Activated naive CD8-positive, alpha-beta T cell treated with anti-CD3 and anti-CD28 coated beads, Interleukin-2, amount 10 ng/mL, durations not matched to agents 7 days and 5 days (primary cell): ENCODE measurements around the gene OSBPL1A. TPM values are rescaled to one million over a fixed set of nuclear protein-coding genes. Genes with fewer than 3 reads are reported as not detected.

ENCODE experiments used
- ATAC-seq: fragments of 150-1000 bp; cut with Tn5 transposase; one replicate; pipeline ENCODE4 v1.10.0; 2021; ENCODE audit warnings: low read depth, moderate library complexity
- POLR2A ChIA-PET: fragments of 350-600 bp; sonication (Branson Sonifier 250); formaldehyde crosslinking; loops from one replicate; lab custom pipeline; 2021; ENCODE audit warnings: antibody characterized with exemption; lab: Charles Lee
- DNase-seq: peaks from one replicate; pipeline ENCODE4 v3.0.0; 2021
- H3K27ac Mint-ChIP-seq: one replicate; pipeline ENCODE4 v1.8.0; 2022; ENCODE audit warnings: mild to moderate bottlenecking, mixed read lengths
- H3K27me3 Mint-ChIP-seq: one replicate; pipeline ENCODE4 v1.8.0; 2022; ENCODE audit warnings: mild to moderate bottlenecking, moderate library complexity, mixed read lengths
- H3K36me3 Mint-ChIP-seq: one replicate; pipeline ENCODE4 v1.8.0; 2021; ENCODE audit warnings: mild to moderate bottlenecking, mixed read lengths
- H3K4me1 Mint-ChIP-seq: one replicate; pipeline ENCODE4 v1.8.0; 2021; ENCODE audit warnings: mixed read lengths
- H3K4me3 Mint-ChIP-seq: one replicate; pipeline ENCODE4 v1.8.0; 2022; ENCODE audit warnings: mild to moderate bottlenecking, moderate library complexity, mixed read lengths
- H3K9me3 Mint-ChIP-seq: one replicate; pipeline ENCODE4 v1.8.0; 2021; ENCODE audit warnings: mixed read lengths
- total RNA-seq, 2 experiments: library from RNA; stranded (reverse); gene quantifications; one replicate each; pipeline ENCODE4 v1.2.3, GENCODE V29; 2021

Gene OSBPL1A
- total RNA-seq, 2 experiments from 2014 or later = 1.0 to 1.2 TPM

DNA sequence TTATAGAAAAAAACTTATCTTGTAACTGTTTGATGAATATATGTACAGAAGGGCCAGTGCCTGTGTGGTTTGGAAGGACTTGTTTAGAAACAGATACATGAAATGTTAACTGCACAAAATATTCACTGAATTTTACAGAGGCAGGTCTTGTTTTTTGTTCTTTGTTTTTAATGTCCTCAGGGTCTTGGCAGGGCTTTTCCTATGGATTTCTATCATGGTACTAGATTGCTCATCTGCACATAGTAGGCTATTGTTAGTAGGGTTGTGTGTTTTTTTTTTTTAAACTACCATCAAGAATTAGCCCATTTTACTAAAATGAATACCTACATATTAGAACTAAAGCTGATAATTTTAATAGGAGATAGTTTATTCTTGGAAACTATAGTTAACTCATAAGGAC, 255.2 kb downstream of the OSBPL1A start:
- H3K36me3 Mint-ChIP-seq = no peaks in the 10 kb centered on the region
- no peak overlapping the region for H3K27ac Mint-ChIP-seq
- peaks cover 31% of the 10 kb centered on the region for H3K27me3 Mint-ChIP-seq
- POLR2A ChIA-PET = no interaction called here
- DNase-seq (no peak), ATAC-seq (no peak)
- no peak overlapping the region for H3K4me3 Mint-ChIP-seq
- peaks cover 11% of the 10 kb centered on the region for H3K4me1 Mint-ChIP-seq
- no peaks in the 10 kb centered on the region for H3K9me3 Mint-ChIP-seq

DNA sequence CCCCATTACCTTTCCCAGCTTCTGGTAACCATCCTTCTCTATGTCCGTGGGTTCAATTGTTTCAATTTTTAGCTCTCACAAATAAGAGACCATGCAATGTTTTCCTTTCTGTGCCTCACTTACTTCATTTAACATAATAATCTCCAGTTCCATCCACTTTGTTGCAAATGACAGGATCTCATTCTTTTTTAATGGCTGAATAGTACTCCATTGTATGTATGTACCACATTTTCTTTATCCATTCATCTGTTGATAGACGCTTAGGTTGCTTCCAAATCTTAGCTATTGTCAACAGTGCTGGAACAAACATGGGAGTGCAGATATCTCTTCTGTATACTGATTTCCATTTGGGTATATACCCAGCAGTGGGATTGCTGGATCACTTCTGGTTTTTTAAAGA, 256.9 kb downstream of the OSBPL1A start:
- no peaks in the 10 kb centered on the region for H3K9me3 Mint-ChIP-seq
- H3K27ac Mint-ChIP-seq = no peak overlapping the region
- POLR2A ChIA-PET = no interaction called here
- H3K4me3 Mint-ChIP-seq = no peak overlapping the region
- H3K36me3 Mint-ChIP-seq = peaks cover 5% of the 10 kb centered on the region
- peaks cover 15% of the 10 kb centered on the region for H3K4me1 Mint-ChIP-seq
- peaks cover 26% of the 10 kb centered on the region for H3K27me3 Mint-ChIP-seq
- DNase-seq (no peak), ATAC-seq (no peak)

- POLR2A ChIA-PET = interaction anchor here (0.7 to 1.6 kb wide), 3 partner anchors 46 to 636 kb away, joined by 3 read pairs; no protein-coding TSS in a partner anchor
Observed at GRCh38 chr18:24138789-24139616, 258.6 kb downstream of the OSBPL1A start, which contains the start of gene CABYR. Gene CABYR (plus strand): TSS chr18:24139062. CDS start chr18:24143115, 4,053 bp downstream.

DNA sequence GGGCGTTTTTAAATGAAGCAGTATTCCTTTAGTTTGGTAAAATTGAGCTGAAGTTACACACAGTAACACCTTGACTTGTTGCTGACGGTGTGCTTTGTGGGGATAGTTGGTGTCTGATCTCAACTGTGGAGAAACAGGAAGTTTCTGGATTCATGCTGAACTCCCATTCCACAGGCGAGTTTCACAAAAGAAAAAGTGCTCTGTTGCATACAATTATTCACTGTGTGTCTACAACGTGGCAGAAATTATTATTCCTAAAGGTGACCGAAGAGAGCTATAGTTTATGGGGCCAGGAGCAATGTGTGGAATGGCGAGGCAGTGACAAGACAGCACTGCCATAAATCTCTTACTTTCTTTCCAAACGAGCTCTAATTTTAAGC, 259.2 kb downstream of the OSBPL1A start:
- H3K9me3 Mint-ChIP-seq = no peaks in the 10 kb centered on the region

More at GRCh38 chr18:24138789-24139616, 258.6 kb downstream of the OSBPL1A start, which contains the start of gene CABYR:
- peak within 1 kb of the TSS; percentile 47 for H3K27ac Mint-ChIP-seq
- ATAC-seq (peak; percentile 98), DNase-seq (peak; percentile 79)
- peaks cover 15% of the 10 kb centered on the region for H3K4me1 Mint-ChIP-seq
- H3K36me3 Mint-ChIP-seq = peaks cover 7% of the 10 kb centered on the region
- no peaks in the 10 kb centered on the region for H3K9me3 Mint-ChIP-seq
- H3K27me3 Mint-ChIP-seq = peaks cover 20% of the 10 kb centered on the region
- peak within 1 kb of the TSS; percentile 88 for H3K4me3 Mint-ChIP-seq

DNA sequence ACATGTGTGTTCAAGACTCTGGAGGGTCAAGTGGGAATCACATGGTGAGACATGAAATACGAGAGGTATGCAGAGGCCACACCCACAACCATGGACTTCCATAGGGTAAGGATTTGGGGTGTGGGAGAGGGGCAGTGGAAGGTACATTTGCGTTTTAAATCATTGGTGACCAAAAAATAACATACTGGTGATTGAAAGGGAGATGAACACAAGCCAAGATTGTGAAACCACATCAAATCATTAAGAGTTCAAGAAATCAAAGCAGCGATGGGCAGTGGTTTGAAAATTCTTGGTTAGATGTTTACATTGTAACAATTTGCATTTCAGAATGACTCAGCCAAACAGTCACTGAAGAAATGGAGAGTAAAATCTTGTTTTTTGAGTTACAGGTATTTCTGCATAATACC, 260.7 kb downstream of the OSBPL1A start:
- H3K27ac Mint-ChIP-seq = no peak overlapping the region
- H3K4me3 Mint-ChIP-seq = no peak overlapping the region
- no peak for DNase-seq
- POLR2A ChIA-PET = no interaction called here
- peaks cover 19% of the 10 kb centered on the region for H3K27me3 Mint-ChIP-seq
- no peak for ATAC-seq
- no peaks in the 10 kb centered on the region for H3K9me3 Mint-ChIP-seq
- H3K36me3 Mint-ChIP-seq = peaks cover 9% of the 10 kb centered on the region
- peaks cover 15% of the 10 kb centered on the region for H3K4me1 Mint-ChIP-seq

More for the DNA sequence above, 259.2 kb downstream of the OSBPL1A start:
- peak; percentile 13 for ATAC-seq
- Mint-ChIP-seq H3K27me3 (peaks cover 19% of the 10 kb centered on the region), H3K4me1 (peaks cover 15% of the 10 kb centered on the region), H3K27ac (peak overlapping the region; percentile 32), H3K36me3 (peaks cover 9% of the 10 kb centered on the region), H3K4me3 (peak overlapping the region; percentile 88)
- POLR2A ChIA-PET = interaction anchor here (0.7 to 1.6 kb wide), 3 partner anchors 47 to 636 kb away, joined by 3 read pairs; no protein-coding TSS in a partner anchor
- no peak for DNase-seq

GRCh38 chr18:24130494-24130893, 267.1 kb downstream of the OSBPL1A start:
- Mint-ChIP-seq H3K27me3 (no peaks in the 10 kb centered on the region), H3K9me3 (no peaks in the 10 kb centered on the region), H3K4me3 (no peak overlapping the region), H3K27ac (no peak overlapping the region), H3K36me3 (peaks cover 20% of the 10 kb centered on the region), H3K4me1 (no peaks in the 10 kb centered on the region)
- ATAC-seq (no peak), DNase-seq (no peak)
- POLR2A ChIA-PET = no interaction called here

GRCh38 chr18:24128700-24129099, 268.9 kb downstream of the OSBPL1A start:
- Mint-ChIP-seq H3K27me3 (no peaks in the 10 kb centered on the region), H3K27ac (no peak overlapping the region), H3K36me3 (peaks cover 22% of the 10 kb centered on the region), H3K9me3 (no peaks in the 10 kb centered on the region), H3K4me3 (no peak overlapping the region), H3K4me1 (no peaks in the 10 kb centered on the region)
- DNase-seq = no peak
- POLR2A ChIA-PET = no interaction called here
- ATAC-seq = no peak

DNA sequence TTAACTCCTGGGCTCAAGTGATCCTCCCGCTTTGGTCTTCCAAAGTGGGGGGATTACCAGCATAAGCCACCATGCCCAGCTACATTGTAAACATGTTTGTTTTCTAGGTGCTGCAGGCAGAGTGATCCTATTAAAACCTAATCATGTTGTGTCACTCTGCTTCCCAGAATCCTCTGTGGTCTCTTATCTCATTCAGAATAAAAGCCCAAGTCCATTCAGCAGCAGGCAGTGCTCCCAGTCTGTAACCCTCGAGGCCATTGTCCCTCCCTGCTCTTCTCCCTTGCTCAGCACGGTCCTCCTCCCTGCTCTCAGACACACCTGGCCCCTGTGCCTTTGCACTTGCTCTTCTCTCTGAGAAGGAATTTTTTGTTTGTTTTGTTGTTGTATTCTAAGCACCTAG, 269.9 kb downstream of the OSBPL1A start:
- no peak for DNase-seq
- Mint-ChIP-seq H3K36me3 (peaks cover 26% of the 10 kb centered on the region), H3K4me3 (no peak overlapping the region), H3K4me1 (no peaks in the 10 kb centered on the region), H3K27me3 (no peaks in the 10 kb centered on the region), H3K27ac (no peak overlapping the region), H3K9me3 (no peaks in the 10 kb centered on the region)
- no peak for ATAC-seq
- POLR2A ChIA-PET = no interaction called here

DNA sequence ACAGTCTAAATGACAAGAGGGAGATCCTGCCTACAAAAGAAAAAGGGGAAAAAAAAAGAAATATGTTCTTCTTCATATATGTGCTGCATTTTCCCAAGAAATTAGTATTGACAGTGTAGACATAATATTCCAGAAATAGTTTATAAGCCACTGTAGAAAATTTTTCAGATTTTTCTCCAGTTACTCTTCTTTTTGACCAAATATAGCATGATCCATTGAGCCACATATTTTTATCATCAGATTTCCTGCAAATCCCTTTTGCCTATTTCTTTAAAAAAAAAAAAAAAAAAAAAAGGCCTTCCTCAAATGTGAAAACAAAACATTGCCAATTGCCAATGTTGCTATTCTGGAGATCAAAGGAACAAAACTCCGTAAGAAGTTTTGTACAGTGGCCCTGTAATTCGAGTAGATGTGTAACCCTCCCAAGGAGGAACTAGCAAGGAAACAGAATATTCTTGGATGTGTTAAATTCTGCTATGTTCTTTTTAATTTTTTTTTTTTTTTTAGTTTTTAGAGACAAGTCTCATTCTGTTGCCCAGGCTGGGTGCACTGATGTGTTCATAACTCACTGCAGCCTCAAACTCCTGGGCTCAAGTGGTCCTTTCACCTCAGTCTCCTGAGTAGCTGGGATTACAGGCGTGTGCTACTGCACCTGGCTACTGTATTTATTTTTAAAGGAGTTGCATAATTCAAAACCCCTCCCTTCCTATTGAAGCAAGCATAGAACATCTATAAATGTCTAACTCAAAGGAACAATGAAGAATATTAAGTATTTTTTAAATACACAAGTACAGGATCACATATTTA, 271.3 kb downstream of the OSBPL1A start:
- POLR2A ChIA-PET = no interaction called here
- no peak overlapping the region for H3K4me3 Mint-ChIP-seq
- no peak for DNase-seq
- no peak overlapping the region for H3K27ac Mint-ChIP-seq
- peaks cover 29% of the 10 kb centered on the region for H3K36me3 Mint-ChIP-seq
- H3K4me1 Mint-ChIP-seq = no peaks in the 10 kb centered on the region
- no peaks in the 10 kb centered on the region for H3K9me3 Mint-ChIP-seq
- ATAC-seq = no peak
- no peaks in the 10 kb centered on the region for H3K27me3 Mint-ChIP-seq

GRCh38 chr18:24121625-24122024, 276.0 kb downstream of the OSBPL1A start:
- POLR2A ChIA-PET = no interaction called here
- H3K4me1 Mint-ChIP-seq = peaks cover 2% of the 10 kb centered on the region
- H3K9me3 Mint-ChIP-seq = no peaks in the 10 kb centered on the region
- peaks cover 30% of the 10 kb centered on the region for H3K36me3 Mint-ChIP-seq
- no peak overlapping the region for H3K27ac Mint-ChIP-seq
- DNase-seq (no peak), ATAC-seq (no peak)
- no peak overlapping the region for H3K4me3 Mint-ChIP-seq
- H3K27me3 Mint-ChIP-seq = no peaks in the 10 kb centered on the region

DNA sequence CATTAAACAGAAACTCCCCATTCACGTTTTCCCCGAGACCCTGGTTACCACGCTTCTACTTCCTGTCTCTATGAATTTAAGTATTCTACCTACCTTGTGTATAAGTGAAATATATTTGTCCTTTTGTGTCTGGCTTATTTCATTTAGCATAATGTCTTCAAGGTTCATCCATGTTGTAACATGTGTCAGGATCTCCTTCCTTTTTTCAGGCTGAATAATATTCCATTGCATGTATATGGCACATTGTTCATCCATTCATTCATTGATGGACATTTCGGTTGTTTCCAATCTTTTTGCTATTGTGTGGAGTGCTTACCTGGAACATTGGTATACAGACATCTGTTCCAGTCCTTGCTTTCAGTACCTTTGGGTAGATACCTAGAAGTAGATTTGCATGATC, 276.9 kb downstream of the OSBPL1A start:
- Mint-ChIP-seq H3K27ac (peak overlapping the region; percentile 38), H3K9me3 (no peaks in the 10 kb centered on the region), H3K4me1 (peaks cover 6% of the 10 kb centered on the region), H3K36me3 (peaks cover 32% of the 10 kb centered on the region), H3K4me3 (no peak overlapping the region), H3K27me3 (no peaks in the 10 kb centered on the region)
- no peak for DNase-seq
- POLR2A ChIA-PET = no interaction called here
- no peak for ATAC-seq

DNA sequence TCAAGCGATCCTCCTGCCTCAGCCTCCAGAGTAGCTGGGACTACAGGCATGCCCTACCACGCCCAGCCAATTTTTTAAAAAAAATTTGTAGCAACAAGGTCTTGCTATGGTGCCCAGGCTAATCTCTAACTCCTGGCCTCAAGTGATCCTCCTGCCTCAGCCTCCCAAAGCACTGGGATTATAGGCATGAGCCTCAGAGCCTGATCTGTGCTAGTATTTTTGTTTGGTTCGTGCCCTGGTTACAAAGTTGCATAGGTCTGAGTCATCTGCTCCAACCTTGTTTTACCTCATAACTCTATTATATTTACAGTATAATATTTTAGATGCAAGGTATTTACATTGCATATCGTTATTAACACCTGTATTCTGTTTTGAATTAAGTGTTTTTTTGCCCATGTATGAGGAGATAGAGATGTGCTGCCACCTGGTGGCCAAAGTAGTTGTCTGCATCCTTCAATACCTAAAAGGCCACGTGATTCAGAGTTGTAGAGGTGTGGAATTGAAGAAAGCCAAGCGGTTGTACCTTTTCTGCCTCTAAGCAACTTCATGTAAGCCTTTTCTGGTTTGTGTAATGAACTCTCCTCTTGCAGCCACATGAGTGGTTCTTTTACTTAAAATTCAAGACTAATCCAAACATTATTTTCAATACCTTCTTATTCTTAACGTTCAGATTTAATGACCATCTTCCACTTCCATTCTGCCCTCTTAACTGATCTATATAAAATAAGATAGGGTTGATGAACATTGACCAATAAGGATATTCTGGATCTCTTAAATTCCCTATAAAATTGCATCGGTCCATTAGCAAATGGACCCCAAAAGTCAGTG, 278.7 kb downstream of the OSBPL1A start:
- DNase-seq (peak; percentile 65), ATAC-seq (peak; percentile 56)
- H3K27me3 Mint-ChIP-seq = no peaks in the 10 kb centered on the region
- no peak overlapping the region for H3K27ac Mint-ChIP-seq
- H3K9me3 Mint-ChIP-seq = no peaks in the 10 kb centered on the region
- no peak overlapping the region for H3K4me3 Mint-ChIP-seq
- peaks cover 17% of the 10 kb centered on the region for H3K4me1 Mint-ChIP-seq
- POLR2A ChIA-PET = interaction anchor here (1.0 kb wide), 1 partner anchor 104 kb away, joined by 3 read pairs; no protein-coding TSS in a partner anchor
- peaks cover 30% of the 10 kb centered on the region for H3K36me3 Mint-ChIP-seq

GRCh38 chr18:24115628-24116027, 282.0 kb downstream of the OSBPL1A start:
- Mint-ChIP-seq H3K9me3 (no peaks in the 10 kb centered on the region), H3K27me3 (no peaks in the 10 kb centered on the region), H3K27ac (peak overlapping the region; percentile 37), H3K36me3 (peaks cover 22% of the 10 kb centered on the region), H3K4me1 (peaks cover 24% of the 10 kb centered on the region), H3K4me3 (peak overlapping the region; percentile 3)
- ATAC-seq (peak; percentile 41), DNase-seq (no peak)
- POLR2A ChIA-PET = no interaction called here
